Mammary epithelial cell (primary cell): Measurements from ENCODE around the gene ARHGEF10L.

Source experiments
- CTCF ChIP-seq, 2 donors: IDR thresholded peaks in 1 of 2; conservative IDR thresholded peaks in 1 of 2; 2 replicates each; pipeline ENCODE4 v1.5.1; 2011 to 2012; ENCODE audit warnings: inconsistent platforms in 2 of 2, low read length in 2 of 2, mild to moderate bottlenecking in 2 of 2, control low read depth in 1 of 2, low read depth in 1 of 2; ENCODE audit not compliant: insufficient read depth in 1 of 2; ENCODE audit errors: extremely low read depth in 1 of 2
- EZH2 ChIP-seq: IDR thresholded peaks from 2 replicates; pipeline ENCODE4 v1.6.1; 2012; ENCODE audit warnings: low read length, inconsistent platforms, borderline replicate concordance

GRCh38 chr1:17549384-17549783, 9.9 kb downstream of the ARHGEF10L start:
- TF ChIP-seq CTCF (conservative IDR thresholded peaks at IDR 0.05 in 1 of 2, IDR thresholded peaks at IDR 0.05 in 1 of 2; ENCODE audit: extremely low read depth in 1 of 2, insufficient read depth in 1 of 2, low read depth in 1 of 2, low read length in 2 of 2): no peak
- TF ChIP-seq EZH2: no peak
